ENCODE measurements around the gene TMEM130.
"Not testable (repeated sequence)": the region's sequence is repeated elsewhere in the genome, so short reads cannot be mapped to it uniquely, and the experiment has no call there.

The TMEM130 gene

DNA sequence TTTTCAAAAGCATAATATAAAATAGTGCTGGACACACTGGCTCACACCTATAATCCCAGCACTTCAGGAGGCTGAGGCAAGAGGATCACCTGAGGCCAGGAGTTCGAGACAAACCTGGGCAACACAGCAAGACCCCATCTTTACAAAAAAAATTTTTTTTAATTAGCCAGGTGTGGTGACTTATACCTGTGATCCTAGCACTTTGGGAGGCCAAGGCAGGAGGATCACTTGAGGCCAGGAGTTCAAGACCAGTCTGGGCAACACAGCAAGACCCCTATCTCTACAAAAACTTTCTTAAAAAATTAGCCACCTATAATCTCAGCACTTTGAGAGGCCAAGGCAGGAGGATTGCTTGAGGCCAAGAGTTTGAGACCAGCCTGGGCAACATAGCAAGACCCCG lies 27.3 kb downstream of the TMEM130 start:
- H3K9me3 ChIP-seq (ENCODE audit: control insufficient read depth, insufficient read depth, low read length); H3K36me3 ChIP-seq (ENCODE audit: control insufficient read depth, insufficient read depth, low read length); H3K4me1 ChIP-seq (ENCODE audit: control insufficient read depth, insufficient read depth, low read length); H3K27me3 ChIP-seq (ENCODE audit: control insufficient read depth, insufficient read depth, low read length); H3K4me3 ChIP-seq (ENCODE audit: low read depth, low read length); H3K27ac ChIP-seq (ENCODE audit: low read depth, low read length); H3K9ac ChIP-seq (ENCODE audit: low read depth, low read length): not testable (repeated sequence)

DNA sequence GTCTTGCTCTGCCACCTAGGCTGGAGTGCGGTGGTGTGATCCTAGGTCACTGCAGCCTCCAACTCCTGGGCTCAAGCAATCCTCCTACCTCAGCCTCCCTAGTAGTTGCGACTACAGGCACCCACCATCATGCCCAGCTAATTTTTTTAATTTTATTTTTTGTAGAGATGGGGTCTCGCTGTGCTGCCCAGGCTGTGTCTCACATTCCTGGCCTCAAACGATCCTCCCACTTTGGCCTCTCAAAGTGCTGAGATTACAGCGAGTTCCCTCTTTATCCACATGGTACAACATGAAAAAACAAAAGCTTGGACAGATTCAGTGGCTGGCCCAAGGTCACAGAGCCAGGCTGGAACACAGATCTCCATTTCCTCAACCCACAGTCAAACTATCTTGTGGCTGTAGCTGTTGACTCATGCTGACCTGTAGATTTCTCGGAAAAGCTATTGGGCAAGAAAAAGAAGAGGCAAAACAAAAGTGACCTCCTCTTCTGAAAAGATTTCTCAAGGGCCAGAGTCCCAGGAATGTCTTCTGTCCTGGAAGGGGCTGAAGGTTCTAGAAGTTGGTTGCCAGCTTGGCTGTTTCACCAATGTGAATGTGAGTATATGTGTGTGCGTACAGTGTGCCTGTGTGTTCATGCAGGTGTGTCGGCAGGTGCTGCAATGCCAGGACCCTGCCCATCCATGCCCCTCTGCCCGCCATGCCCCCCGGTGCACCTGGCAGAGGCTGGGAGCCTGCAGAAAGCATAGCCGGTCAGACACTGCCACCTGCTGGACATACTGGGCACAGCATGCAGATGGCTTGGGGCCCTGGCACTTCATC lies 28.4 kb downstream of the TMEM130 start:
- Histone ChIP-seq H3K27me3 (ENCODE audit: control insufficient read depth, insufficient read depth, low read length) (no peaks in the 10 kb centered on the region), H3K4me1 (ENCODE audit: control insufficient read depth, insufficient read depth, low read length) (peaks cover 9% of the 10 kb centered on the region; the same call in 1 of the 2 replicates)

DNA sequence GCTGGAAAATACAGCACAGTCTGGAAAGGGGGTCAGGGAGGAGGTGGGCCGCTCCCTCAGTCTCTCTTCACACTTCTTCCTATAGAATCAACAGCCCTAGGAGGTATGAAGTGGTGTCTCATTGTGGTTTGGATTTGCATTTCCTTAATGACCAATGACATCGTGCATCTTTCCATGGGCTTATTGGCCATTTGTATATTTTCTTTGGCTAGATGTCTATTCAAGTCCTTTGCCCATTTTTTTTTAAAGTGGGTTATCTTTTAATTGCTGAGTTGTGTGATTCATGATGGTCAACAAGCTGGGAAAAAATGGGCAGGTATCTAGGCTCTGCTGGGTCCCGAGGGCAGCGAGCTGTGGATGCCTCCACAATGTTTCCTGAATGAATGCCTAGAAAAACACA lies 29.1 kb downstream of the TMEM130 start:
- Histone ChIP-seq H3K27me3 (ENCODE audit: control insufficient read depth, insufficient read depth, low read length) (no peaks in the 10 kb centered on the region), H3K36me3 (ENCODE audit: control insufficient read depth, insufficient read depth, low read length) (no peaks in the 10 kb centered on the region), H3K9me3 (ENCODE audit: control insufficient read depth, insufficient read depth, low read length) (no peaks in the 10 kb centered on the region), H3K4me3 (ENCODE audit: low read depth, low read length) (no peak overlapping the region), H3K27ac (ENCODE audit: low read depth, low read length) (no peak overlapping the region), H3K9ac (ENCODE audit: low read depth, low read length) (no peak overlapping the region), H3K4me1 (ENCODE audit: control insufficient read depth, insufficient read depth, low read length) (peaks cover 9% of the 10 kb centered on the region; the same call in 1 of the 2 replicates)

More for the DNA sequence above, 28.4 kb downstream of the TMEM130 start:
- H3K9me3 ChIP-seq (ENCODE audit: control insufficient read depth, insufficient read depth, low read length) = no peaks in the 10 kb centered on the region
- H3K4me3 ChIP-seq (ENCODE audit: low read depth, low read length) = no peak overlapping the region
- no peaks in the 10 kb centered on the region for H3K36me3 ChIP-seq (ENCODE audit: control insufficient read depth, insufficient read depth, low read length)
- H3K9ac ChIP-seq (ENCODE audit: low read depth, low read length) = no peak overlapping the region
- no peak overlapping the region for H3K27ac ChIP-seq (ENCODE audit: low read depth, low read length)

DNA sequence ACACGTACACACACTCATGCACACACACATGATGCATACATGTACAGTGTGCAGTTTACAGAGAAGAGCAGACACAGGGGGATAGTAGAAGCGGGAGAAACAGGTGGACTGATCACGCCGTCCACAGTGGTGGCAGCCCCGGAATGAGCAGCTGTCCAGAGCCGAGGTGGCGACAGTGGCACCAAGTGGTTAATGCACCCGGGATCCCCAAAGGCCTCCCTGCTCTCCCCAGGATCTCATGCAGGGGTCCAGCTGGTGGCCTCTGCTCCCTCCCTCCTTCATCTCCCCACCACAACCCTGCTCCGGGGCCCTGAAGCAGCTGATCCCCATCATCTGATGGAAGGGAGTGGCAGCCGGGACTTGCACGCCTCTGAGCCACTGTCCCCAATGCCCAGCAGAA lies 29.7 kb downstream of the TMEM130 start:
- no peaks in the 10 kb centered on the region for H3K27me3 ChIP-seq (ENCODE audit: control insufficient read depth, insufficient read depth, low read length)
- no peaks in the 10 kb centered on the region for H3K36me3 ChIP-seq (ENCODE audit: control insufficient read depth, insufficient read depth, low read length)
- no peak overlapping the region for H3K27ac ChIP-seq (ENCODE audit: low read depth, low read length)
- no peak overlapping the region for H3K4me3 ChIP-seq (ENCODE audit: low read depth, low read length)
- H3K9me3 ChIP-seq (ENCODE audit: control insufficient read depth, insufficient read depth, low read length) = no peaks in the 10 kb centered on the region
- H3K4me1 ChIP-seq (ENCODE audit: control insufficient read depth, insufficient read depth, low read length) = peaks cover 9% of the 10 kb centered on the region; the same call in 1 of the 2 replicates
- no peak overlapping the region for H3K9ac ChIP-seq (ENCODE audit: low read depth, low read length)

- Histone ChIP-seq H3K36me3 (ENCODE audit: control insufficient read depth, insufficient read depth, low read length) (no peaks in the 10 kb centered on the region), H3K4me1 (ENCODE audit: control insufficient read depth, insufficient read depth, low read length) (peaks cover 9% of the 10 kb centered on the region; the same call in 1 of the 2 replicates)
Measured at GRCh38 chr7:98837630-98837972, 32.2 kb downstream of the TMEM130 start.

DNA sequence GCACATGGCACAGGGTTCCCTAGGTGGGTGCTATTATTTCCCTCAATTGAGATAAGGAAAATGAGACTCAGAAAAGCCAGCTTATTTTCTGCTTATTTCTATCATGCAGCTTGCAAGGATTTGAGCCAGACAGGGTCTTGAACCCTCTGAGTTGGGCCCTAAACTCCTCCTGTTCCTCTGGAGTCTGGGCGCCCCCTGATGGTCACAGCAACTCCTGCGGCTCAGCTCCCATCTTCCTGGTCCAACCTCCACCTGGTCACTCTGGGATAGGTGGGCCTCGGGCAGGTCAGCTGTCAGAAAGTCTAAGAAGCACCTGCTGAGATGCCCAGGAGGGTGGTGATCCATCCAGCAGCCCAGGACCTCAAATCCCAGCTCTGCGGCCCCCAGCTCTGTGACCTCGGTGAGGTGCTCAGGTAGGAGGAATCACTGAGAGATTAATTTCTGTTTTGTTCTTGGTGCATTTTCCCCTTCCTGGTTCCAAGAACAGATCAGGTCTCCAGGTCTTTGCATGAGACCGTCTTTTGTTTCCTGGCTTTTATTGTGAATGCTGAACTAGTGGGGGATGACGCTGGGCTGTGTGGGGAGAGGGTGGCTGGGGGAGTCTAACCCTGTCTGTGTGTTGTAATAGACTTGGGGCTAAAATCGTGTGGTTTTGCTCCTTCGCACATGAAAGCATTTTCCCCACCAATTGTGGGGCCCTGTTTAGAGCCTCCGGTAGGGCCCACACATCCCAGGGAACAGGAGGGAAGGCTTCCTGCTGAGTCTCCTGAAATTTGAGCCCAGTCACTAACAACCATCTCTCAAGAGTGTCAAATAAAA lies 32.8 kb downstream of the TMEM130 start:
- Histone ChIP-seq H3K9ac (ENCODE audit: low read depth, low read length) (no peak overlapping the region), H3K27me3 (ENCODE audit: control insufficient read depth, insufficient read depth, low read length) (no peaks in the 10 kb centered on the region), H3K27ac (ENCODE audit: low read depth, low read length) (peak overlapping the region; percentile 32), H3K36me3 (ENCODE audit: control insufficient read depth, insufficient read depth, low read length) (no peaks in the 10 kb centered on the region), H3K4me1 (ENCODE audit: control insufficient read depth, insufficient read depth, low read length) (peaks cover 9% of the 10 kb centered on the region; the same call in 1 of the 2 replicates), H3K4me3 (ENCODE audit: low read depth, low read length) (no peak overlapping the region), H3K9me3 (ENCODE audit: control insufficient read depth, insufficient read depth, low read length) (no peaks in the 10 kb centered on the region)

More at GRCh38 chr7:98837630-98837972, 32.2 kb downstream of the TMEM130 start:
- H3K9me3 ChIP-seq (ENCODE audit: control insufficient read depth, insufficient read depth, low read length) = no peaks in the 10 kb centered on the region
- no peaks in the 10 kb centered on the region for H3K27me3 ChIP-seq (ENCODE audit: control insufficient read depth, insufficient read depth, low read length)
- H3K4me3 ChIP-seq (ENCODE audit: low read depth, low read length) = no peak overlapping the region
- peak overlapping the region; percentile 32 for H3K27ac ChIP-seq (ENCODE audit: low read depth, low read length)
- H3K9ac ChIP-seq (ENCODE audit: low read depth, low read length) = no peak overlapping the region

GRCh38 chr7:98834949-98835348 lies 34.9 kb downstream of the TMEM130 start:
- H3K4me1 ChIP-seq (ENCODE audit: control insufficient read depth, insufficient read depth, low read length) = peaks cover 9% of the 10 kb centered on the region; the same call in 1 of the 2 replicates
- no peak overlapping the region for H3K4me3 ChIP-seq (ENCODE audit: low read depth, low read length)
- no peaks in the 10 kb centered on the region for H3K36me3 ChIP-seq (ENCODE audit: control insufficient read depth, insufficient read depth, low read length)
- H3K9ac ChIP-seq (ENCODE audit: low read depth, low read length) = no peak overlapping the region
- H3K27ac ChIP-seq (ENCODE audit: low read depth, low read length) = no peak overlapping the region
- H3K9me3 ChIP-seq (ENCODE audit: control insufficient read depth, insufficient read depth, low read length) = no peaks in the 10 kb centered on the region
- H3K27me3 ChIP-seq (ENCODE audit: control insufficient read depth, insufficient read depth, low read length) = no peaks in the 10 kb centered on the region

DNA sequence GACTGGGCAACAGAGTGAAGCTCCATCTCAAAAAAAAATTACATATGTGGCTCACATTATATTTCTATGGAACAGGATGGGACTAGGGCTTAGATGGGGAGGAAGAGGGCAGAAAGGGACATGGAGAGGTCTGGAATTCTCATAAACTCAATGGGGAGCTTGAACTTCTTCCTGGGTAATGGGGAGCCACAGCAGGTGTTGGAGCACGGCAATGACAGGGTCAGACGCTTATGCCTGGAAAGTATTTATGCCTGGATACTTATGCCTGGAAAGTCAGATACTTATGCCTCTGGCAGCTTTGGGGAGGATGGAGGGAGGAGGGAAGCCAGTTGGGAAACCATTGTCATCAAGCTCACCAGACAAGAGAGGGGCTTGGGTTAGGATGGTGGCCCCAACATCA lies 36.8 kb downstream of the TMEM130 start:
- Histone ChIP-seq H3K9me3 (ENCODE audit: control insufficient read depth, insufficient read depth, low read length) (no peaks in the 10 kb centered on the region), H3K27ac (ENCODE audit: low read depth, low read length) (no peak overlapping the region), H3K36me3 (ENCODE audit: control insufficient read depth, insufficient read depth, low read length) (no peaks in the 10 kb centered on the region), H3K4me1 (ENCODE audit: control insufficient read depth, insufficient read depth, low read length) (peaks cover 9% of the 10 kb centered on the region; the same call in 1 of the 2 replicates), H3K9ac (ENCODE audit: low read depth, low read length) (no peak overlapping the region), H3K4me3 (ENCODE audit: low read depth, low read length) (no peak overlapping the region), H3K27me3 (ENCODE audit: control insufficient read depth, insufficient read depth, low read length) (no peaks in the 10 kb centered on the region)

- Histone ChIP-seq H3K4me1 (ENCODE audit: control insufficient read depth, insufficient read depth, low read length) (peaks cover 2% of the 10 kb centered on the region), H3K36me3 (ENCODE audit: control insufficient read depth, insufficient read depth, low read length) (no peaks in the 10 kb centered on the region), H3K4me3 (ENCODE audit: low read depth, low read length) (no peak overlapping the region), H3K27ac (ENCODE audit: low read depth, low read length) (no peak overlapping the region), H3K9ac (ENCODE audit: low read depth, low read length) (no peak overlapping the region), H3K27me3 (ENCODE audit: control insufficient read depth, insufficient read depth, low read length) (no peaks in the 10 kb centered on the region), H3K9me3 (ENCODE audit: control insufficient read depth, insufficient read depth, low read length) (no peaks in the 10 kb centered on the region)
Measured at GRCh38 chr7:98831641-98832221, 38.1 kb downstream of the TMEM130 start.

GRCh38 chr7:98830972-98831548 lies 38.8 kb downstream of the TMEM130 start:
- H3K9me3 ChIP-seq (ENCODE audit: control insufficient read depth, insufficient read depth, low read length) = no peaks in the 10 kb centered on the region
- no peak overlapping the region for H3K9ac ChIP-seq (ENCODE audit: low read depth, low read length)
- no peak overlapping the region for H3K27ac ChIP-seq (ENCODE audit: low read depth, low read length)
- no peaks in the 10 kb centered on the region for H3K27me3 ChIP-seq (ENCODE audit: control insufficient read depth, insufficient read depth, low read length)
- no peak overlapping the region for H3K4me3 ChIP-seq (ENCODE audit: low read depth, low read length)
- peaks cover 9% of the 10 kb centered on the region for H3K4me1 ChIP-seq (ENCODE audit: control insufficient read depth, insufficient read depth, low read length)
- H3K36me3 ChIP-seq (ENCODE audit: control insufficient read depth, insufficient read depth, low read length) = no peaks in the 10 kb centered on the region
